Measurements from ENCODE around the gene OLAH.

The OLAH gene

DNA sequence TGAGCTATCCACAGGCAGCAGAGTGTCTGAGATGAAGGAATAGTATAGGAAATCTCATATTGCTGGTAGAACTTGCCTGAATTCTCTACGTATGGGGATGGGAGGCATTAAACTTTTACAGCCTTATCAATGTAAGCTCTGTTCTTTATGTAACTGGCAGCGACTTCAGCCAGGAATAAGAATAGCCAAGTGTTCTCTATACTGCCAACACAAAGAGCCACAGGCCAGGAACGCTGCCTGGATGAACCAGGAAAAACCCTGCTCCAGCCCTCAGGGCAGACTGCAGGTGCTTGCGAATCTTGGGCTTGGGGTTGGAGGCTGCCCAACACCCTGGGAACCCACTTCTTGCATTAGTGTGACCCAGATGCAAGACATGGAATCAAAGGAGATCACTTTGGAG is 6.1 kb upstream of the OLAH start:
- H3K36me3 ChIP-seq (ENCODE audit: control insufficient read depth in 2 of 2, insufficient read depth in 2 of 2, low read length in 2 of 2) = no peaks in the 10 kb centered on the region
- H3K27me3 ChIP-seq (ENCODE audit: control insufficient read depth in 1 of 2, insufficient read depth in 2 of 2, low read length in 2 of 2) = no peaks in the 10 kb centered on the region
- H3K9ac ChIP-seq (ENCODE audit: low read length in 2 of 2) = no peak overlapping the region

DNA sequence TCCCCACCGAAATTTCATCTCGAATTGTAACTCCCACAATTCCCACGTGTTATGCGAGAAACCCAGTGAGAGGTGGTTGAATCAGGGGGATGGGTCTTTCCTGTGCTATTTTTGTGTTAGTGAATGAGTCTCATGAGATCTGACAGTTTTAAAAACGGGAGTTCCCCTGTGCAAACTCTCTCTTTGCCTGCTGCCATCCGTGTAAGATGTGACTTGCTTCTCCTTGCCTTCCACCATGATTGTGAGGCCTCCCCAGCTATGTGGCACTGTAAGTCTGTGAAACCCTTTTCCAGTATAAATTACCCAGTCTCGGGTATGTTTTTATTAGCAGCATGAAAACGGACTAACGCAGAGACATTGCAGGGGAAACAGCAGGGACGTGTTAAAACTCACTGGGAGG is 5.3 kb upstream of the OLAH start:
- no peak overlapping the region for H3K4me3 ChIP-seq (ENCODE audit: low read length in 2 of 2)
- no peaks in the 10 kb centered on the region for H3K4me1 ChIP-seq (ENCODE audit: control insufficient read depth, insufficient read depth, low read length)
- H3K36me3 ChIP-seq (ENCODE audit: control insufficient read depth in 2 of 2, insufficient read depth in 2 of 2, low read length in 2 of 2) = no peaks in the 10 kb centered on the region
- no peaks in the 10 kb centered on the region for H3K27me3 ChIP-seq (ENCODE audit: control insufficient read depth in 1 of 2, insufficient read depth in 2 of 2, low read length in 2 of 2)
- no peak overlapping the region for H3K9ac ChIP-seq (ENCODE audit: low read length in 2 of 2)
- no peaks in the 10 kb centered on the region for H3K9me3 ChIP-seq (ENCODE audit: control insufficient read depth in 2 of 2, low read length in 2 of 2)
- no peak overlapping the region for H3K27ac ChIP-seq (ENCODE audit: low read length)

More for the DNA sequence above, 6.1 kb upstream of the OLAH start:
- no peaks in the 10 kb centered on the region for H3K9me3 ChIP-seq (ENCODE audit: control insufficient read depth in 2 of 2, low read length in 2 of 2)
- H3K4me1 ChIP-seq (ENCODE audit: control insufficient read depth, insufficient read depth, low read length) = no peaks in the 10 kb centered on the region
- H3K27ac ChIP-seq (ENCODE audit: low read length) = no peak overlapping the region
- H3K4me3 ChIP-seq (ENCODE audit: low read length in 2 of 2) = no peak overlapping the region

DNA sequence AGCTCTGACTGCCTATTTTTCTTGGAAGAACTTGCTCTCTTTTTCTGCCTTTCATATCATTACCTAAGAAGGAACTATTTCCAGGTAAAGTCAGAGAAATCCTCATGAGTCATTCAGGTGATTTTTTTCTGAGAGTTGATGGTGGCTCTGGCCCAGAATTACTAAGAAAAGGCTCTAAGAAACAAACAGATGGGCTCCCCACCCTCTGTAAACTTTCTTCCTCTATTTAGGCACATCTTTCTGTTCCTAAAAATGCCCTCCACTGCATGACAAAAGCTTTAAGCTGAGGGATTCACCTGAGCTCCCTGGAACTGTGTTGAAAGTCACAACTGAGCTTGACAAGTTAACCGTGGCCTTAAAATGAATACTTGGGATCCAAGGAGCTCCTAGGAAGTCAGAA is 1.6 kb downstream of the OLAH start:
- Histone ChIP-seq H3K27ac (ENCODE audit: low read length) (no peak overlapping the region), H3K4me3 (ENCODE audit: low read length in 2 of 2) (no peak overlapping the region), H3K9me3 (ENCODE audit: control insufficient read depth in 2 of 2, low read length in 2 of 2) (no peaks in the 10 kb centered on the region), H3K36me3 (ENCODE audit: control insufficient read depth in 2 of 2, insufficient read depth in 2 of 2, low read length in 2 of 2) (no peaks in the 10 kb centered on the region), H3K27me3 (ENCODE audit: control insufficient read depth in 1 of 2, insufficient read depth in 2 of 2, low read length in 2 of 2) (no peaks in the 10 kb centered on the region), H3K4me1 (ENCODE audit: control insufficient read depth, insufficient read depth, low read length) (no peaks in the 10 kb centered on the region), H3K9ac (ENCODE audit: low read length in 2 of 2) (no peak overlapping the region)

DNA sequence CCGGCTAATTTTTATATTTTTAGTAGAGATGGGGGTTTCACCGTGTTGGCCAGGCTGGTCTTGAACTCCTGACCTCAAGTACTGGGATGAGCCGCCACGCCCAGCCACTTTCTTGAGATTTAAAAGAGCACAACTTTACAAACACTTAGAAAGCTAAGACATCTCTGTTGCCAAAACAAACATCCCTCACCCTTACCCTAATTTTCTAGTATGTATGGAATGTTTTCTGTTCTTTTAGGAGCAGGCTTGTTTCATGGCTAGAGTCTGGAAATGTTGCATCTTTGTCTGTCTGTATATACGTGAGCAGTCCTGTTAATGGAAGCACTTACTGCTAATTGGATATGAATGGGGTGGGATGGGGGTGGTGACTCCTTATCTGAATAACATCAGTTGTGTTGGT is 2.9 kb downstream of the OLAH start:
- H3K4me1 ChIP-seq (ENCODE audit: control insufficient read depth, insufficient read depth, low read length) = no peaks in the 10 kb centered on the region
- no peak overlapping the region for H3K9ac ChIP-seq (ENCODE audit: low read length in 2 of 2)
- no peak overlapping the region for H3K27ac ChIP-seq (ENCODE audit: low read length)
- H3K36me3 ChIP-seq (ENCODE audit: control insufficient read depth in 2 of 2, insufficient read depth in 2 of 2, low read length in 2 of 2) = no peaks in the 10 kb centered on the region
- no peak overlapping the region for H3K4me3 ChIP-seq (ENCODE audit: low read length in 2 of 2)
- no peaks in the 10 kb centered on the region for H3K27me3 ChIP-seq (ENCODE audit: control insufficient read depth in 1 of 2, insufficient read depth in 2 of 2, low read length in 2 of 2)
- H3K9me3 ChIP-seq (ENCODE audit: control insufficient read depth in 2 of 2, low read length in 2 of 2) = no peaks in the 10 kb centered on the region

DNA sequence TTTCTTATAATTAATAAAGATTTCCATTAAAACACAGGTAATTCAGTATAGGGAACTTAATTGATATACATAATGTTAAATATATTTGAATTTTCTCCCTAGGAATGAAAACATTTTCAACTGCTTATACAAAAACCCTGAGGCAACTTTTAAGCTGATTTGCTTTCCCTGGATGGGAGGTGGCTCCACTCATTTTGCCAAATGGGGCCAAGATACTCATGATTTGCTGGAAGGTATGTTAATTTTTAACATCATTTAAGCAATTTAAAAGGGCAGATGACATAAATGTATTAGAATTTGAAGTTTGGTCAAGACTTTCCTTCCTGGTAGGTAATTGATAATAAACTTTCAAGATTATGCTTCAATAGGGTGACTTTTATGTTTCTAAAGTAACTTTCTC is 5.8 kb downstream of the OLAH start:
- Histone ChIP-seq H3K27ac (ENCODE audit: low read length) (no peak overlapping the region), H3K27me3 (ENCODE audit: control insufficient read depth in 1 of 2, insufficient read depth in 2 of 2, low read length in 2 of 2) (no peaks in the 10 kb centered on the region), H3K36me3 (ENCODE audit: control insufficient read depth in 2 of 2, insufficient read depth in 2 of 2, low read length in 2 of 2) (no peaks in the 10 kb centered on the region), H3K9ac (ENCODE audit: low read length in 2 of 2) (no peak overlapping the region), H3K9me3 (ENCODE audit: control insufficient read depth in 2 of 2, low read length in 2 of 2) (no peaks in the 10 kb centered on the region), H3K4me3 (ENCODE audit: low read length in 2 of 2) (no peak overlapping the region), H3K4me1 (ENCODE audit: control insufficient read depth, insufficient read depth, low read length) (no peaks in the 10 kb centered on the region)

DNA sequence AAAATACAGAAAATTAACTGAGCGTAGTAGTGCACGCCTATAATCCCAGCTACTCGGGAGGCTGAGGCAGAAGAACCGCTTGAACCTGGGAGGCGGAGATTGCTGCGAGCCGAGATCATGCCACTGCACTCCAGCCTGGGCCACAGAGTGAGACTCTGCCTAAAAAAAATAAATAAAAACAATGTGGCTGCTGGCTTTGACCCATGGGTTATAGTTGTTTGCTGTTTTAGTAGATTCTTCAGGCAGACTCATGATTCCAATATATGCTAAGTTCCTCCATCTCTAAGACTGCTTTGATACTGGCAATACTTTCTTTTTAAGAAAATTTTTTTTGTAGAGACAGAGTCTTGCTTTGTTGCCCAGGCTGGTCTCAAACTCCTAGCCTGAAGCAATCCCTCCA is 8.4 kb downstream of the OLAH start:
- Histone ChIP-seq H3K27me3 (ENCODE audit: control insufficient read depth in 1 of 2, insufficient read depth in 2 of 2, low read length in 2 of 2) (no peaks in the 10 kb centered on the region), H3K9ac (ENCODE audit: low read length in 2 of 2) (no peak overlapping the region), H3K36me3 (ENCODE audit: control insufficient read depth in 2 of 2, insufficient read depth in 2 of 2, low read length in 2 of 2) (no peaks in the 10 kb centered on the region), H3K4me3 (ENCODE audit: low read length in 2 of 2) (no peak overlapping the region), H3K9me3 (ENCODE audit: control insufficient read depth in 2 of 2, low read length in 2 of 2) (no peaks in the 10 kb centered on the region), H3K4me1 (ENCODE audit: control insufficient read depth, insufficient read depth, low read length) (no peaks in the 10 kb centered on the region), H3K27ac (ENCODE audit: low read length) (no peak overlapping the region)

DNA sequence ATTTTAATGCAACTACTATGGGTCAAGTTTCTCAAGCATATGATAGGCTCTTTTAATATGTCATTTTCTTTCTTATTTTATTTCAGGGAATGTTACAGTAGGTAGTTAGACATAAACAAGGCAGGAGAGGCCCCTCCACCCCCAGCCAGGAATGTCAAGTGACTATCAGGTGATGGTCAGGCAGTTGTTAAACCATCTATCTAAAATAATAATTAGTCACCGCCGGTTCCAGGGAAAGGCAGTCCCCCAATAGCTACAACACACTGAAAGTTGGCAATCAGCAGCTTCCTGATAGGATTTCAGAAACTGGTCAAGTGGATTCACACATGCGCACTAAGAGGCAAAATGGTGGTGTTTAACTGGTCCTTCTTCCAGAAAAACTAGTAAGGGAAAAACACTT is 9.3 kb downstream of the OLAH start:
- no peaks in the 10 kb centered on the region for H3K4me1 ChIP-seq (ENCODE audit: control insufficient read depth, insufficient read depth, low read length)
- H3K4me3 ChIP-seq (ENCODE audit: low read length in 2 of 2) = no peak overlapping the region
- H3K9me3 ChIP-seq (ENCODE audit: control insufficient read depth in 2 of 2, low read length in 2 of 2) = no peaks in the 10 kb centered on the region
- no peak overlapping the region for H3K27ac ChIP-seq (ENCODE audit: low read length)
- no peak overlapping the region for H3K9ac ChIP-seq (ENCODE audit: low read length in 2 of 2)
- no peaks in the 10 kb centered on the region for H3K27me3 ChIP-seq (ENCODE audit: control insufficient read depth in 1 of 2, insufficient read depth in 2 of 2, low read length in 2 of 2)
- H3K36me3 ChIP-seq (ENCODE audit: control insufficient read depth in 2 of 2, insufficient read depth in 2 of 2, low read length in 2 of 2) = no peaks in the 10 kb centered on the region

DNA sequence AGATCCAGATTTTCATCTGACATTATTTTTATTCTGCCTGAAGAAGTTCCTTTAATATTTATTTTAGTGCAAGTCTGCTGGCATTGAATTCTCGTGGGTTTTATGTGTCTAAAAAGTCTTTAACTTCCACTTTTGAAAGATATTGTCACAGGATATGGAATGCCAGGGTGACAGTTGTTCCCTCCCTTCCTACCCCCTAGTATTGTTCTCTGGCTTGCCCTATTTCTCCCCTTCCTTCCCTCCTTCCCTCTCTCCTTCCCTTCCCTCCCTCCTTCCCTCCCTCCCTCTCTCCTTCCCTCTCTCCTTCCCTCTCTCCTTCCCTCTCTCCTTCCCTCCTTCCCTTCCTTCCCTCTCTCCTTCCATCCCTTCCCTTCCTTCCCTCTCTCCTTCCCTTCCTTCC is 14.9 kb downstream of the OLAH start:
- no peak overlapping the region for H3K9ac ChIP-seq (ENCODE audit: low read length in 2 of 2)

DNA sequence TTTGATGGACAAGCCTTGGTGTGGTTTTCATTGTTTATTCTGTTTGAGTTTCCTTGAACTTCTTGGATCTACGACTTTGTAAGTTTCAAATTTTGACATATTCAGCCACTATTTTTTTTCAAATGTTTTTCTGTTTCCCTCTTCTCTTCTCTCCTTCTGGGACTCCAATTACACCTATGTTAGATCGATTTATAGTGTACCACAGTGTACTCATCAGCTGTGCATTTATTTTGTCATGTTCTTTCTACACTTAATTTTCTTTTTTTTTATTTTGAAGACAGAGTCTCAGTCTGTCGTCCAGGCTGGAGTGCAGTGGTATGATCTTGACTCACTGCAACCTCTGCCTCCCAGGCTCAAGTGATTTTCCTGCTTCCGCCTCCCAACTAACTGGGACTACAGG is 16.2 kb downstream of the OLAH start:
- H3K4me1 ChIP-seq (ENCODE audit: control insufficient read depth, insufficient read depth, low read length) = no peaks in the 10 kb centered on the region

More for the DNA sequence above, 14.9 kb downstream of the OLAH start:
- Histone ChIP-seq H3K36me3 (ENCODE audit: control insufficient read depth in 2 of 2, insufficient read depth in 2 of 2, low read length in 2 of 2) (no peaks in the 10 kb centered on the region), H3K4me1 (ENCODE audit: control insufficient read depth, insufficient read depth, low read length) (no peaks in the 10 kb centered on the region), H3K27ac (ENCODE audit: low read length) (no peak overlapping the region), H3K4me3 (ENCODE audit: low read length in 2 of 2) (no peak overlapping the region), H3K9me3 (ENCODE audit: control insufficient read depth in 2 of 2, low read length in 2 of 2) (peaks cover 0 to 3% of the 10 kb centered on the region in 2 donors), H3K27me3 (ENCODE audit: control insufficient read depth in 1 of 2, insufficient read depth in 2 of 2, low read length in 2 of 2) (no peaks in the 10 kb centered on the region)

DNA sequence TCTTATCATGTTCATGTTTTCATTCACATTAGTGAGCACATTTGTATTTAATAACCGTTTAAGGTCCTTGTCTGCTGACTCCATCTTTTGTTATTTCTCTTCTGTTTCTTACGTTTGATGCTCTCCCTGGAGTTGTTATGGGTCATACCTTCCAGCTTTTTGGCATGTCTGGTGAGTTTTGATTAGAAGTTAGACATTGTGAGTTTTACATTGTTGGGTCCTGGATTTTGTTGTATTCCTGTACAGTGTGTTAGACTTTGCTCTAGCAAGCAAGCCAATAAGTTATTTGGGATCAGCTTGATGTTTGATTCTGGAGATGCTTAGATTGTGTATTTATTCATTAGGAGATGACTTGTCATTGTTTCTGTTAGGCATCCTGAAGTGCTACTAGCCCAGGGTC is 16.9 kb downstream of the OLAH start:
- Histone ChIP-seq H3K4me1 (ENCODE audit: control insufficient read depth, insufficient read depth, low read length) (no peaks in the 10 kb centered on the region), H3K27me3 (ENCODE audit: control insufficient read depth in 1 of 2, insufficient read depth in 2 of 2, low read length in 2 of 2) (no peaks in the 10 kb centered on the region), H3K9me3 (ENCODE audit: control insufficient read depth in 2 of 2, low read length in 2 of 2) (peaks cover 0 to 5% of the 10 kb centered on the region in 2 donors), H3K36me3 (ENCODE audit: control insufficient read depth in 2 of 2, insufficient read depth in 2 of 2, low read length in 2 of 2) (no peaks in the 10 kb centered on the region), H3K9ac (ENCODE audit: low read length in 2 of 2) (no peak overlapping the region), H3K4me3 (ENCODE audit: low read length in 2 of 2) (no peak overlapping the region), H3K27ac (ENCODE audit: low read length) (no peak overlapping the region)

More for the DNA sequence above, 16.2 kb downstream of the OLAH start:
- no peak overlapping the region for H3K9ac ChIP-seq (ENCODE audit: low read length in 2 of 2)
- H3K27me3 ChIP-seq (ENCODE audit: control insufficient read depth in 1 of 2, insufficient read depth in 2 of 2, low read length in 2 of 2) = no peaks in the 10 kb centered on the region
- no peaks in the 10 kb centered on the region for H3K36me3 ChIP-seq (ENCODE audit: control insufficient read depth in 2 of 2, insufficient read depth in 2 of 2, low read length in 2 of 2)
- H3K9me3 ChIP-seq (ENCODE audit: control insufficient read depth in 2 of 2, low read length in 2 of 2) = peaks cover 0 to 3% of the 10 kb centered on the region in 2 donors
- no peak overlapping the region for H3K27ac ChIP-seq (ENCODE audit: low read length)
- H3K4me3 ChIP-seq (ENCODE audit: low read length in 2 of 2) = no peak overlapping the region

DNA sequence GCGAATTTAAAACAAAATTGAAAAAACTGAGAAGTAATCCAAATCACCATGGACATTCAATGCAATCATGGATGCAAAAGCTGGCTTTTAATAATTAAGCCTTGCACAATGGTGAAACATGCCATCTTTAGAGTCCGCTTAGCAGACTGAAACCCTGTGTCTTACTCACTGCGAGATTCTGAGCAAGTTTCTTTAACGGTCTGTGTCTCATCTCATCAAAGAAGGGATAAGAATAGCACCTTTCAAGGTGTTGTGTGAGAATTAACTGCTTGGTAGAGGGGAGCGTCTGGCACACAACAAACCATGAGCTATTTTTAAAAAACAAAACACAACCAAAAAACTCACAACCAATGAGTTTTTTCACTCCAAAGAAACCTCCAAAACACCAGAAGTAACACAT is 23.4 kb downstream of the OLAH start:
- H3K4me3 ChIP-seq (ENCODE audit: low read length in 2 of 2) = no peak overlapping the region
- H3K27ac ChIP-seq (ENCODE audit: low read length) = no peak overlapping the region
- no peak overlapping the region for H3K9ac ChIP-seq (ENCODE audit: low read length in 2 of 2)
- H3K36me3 ChIP-seq (ENCODE audit: control insufficient read depth in 2 of 2, insufficient read depth in 2 of 2, low read length in 2 of 2) = no peaks in the 10 kb centered on the region
- H3K4me1 ChIP-seq (ENCODE audit: control insufficient read depth, insufficient read depth, low read length) = no peaks in the 10 kb centered on the region
- H3K27me3 ChIP-seq (ENCODE audit: control insufficient read depth in 1 of 2, insufficient read depth in 2 of 2, low read length in 2 of 2) = no peaks in the 10 kb centered on the region
- H3K9me3 ChIP-seq (ENCODE audit: control insufficient read depth in 2 of 2, low read length in 2 of 2) = peaks cover 0 to 7% of the 10 kb centered on the region in 2 donors

All from stomach smooth muscle (tissue), 2 donors.